HepG2 (cell line): ENCODE measurements around the gene ARAP1. TPM values are rescaled to one million over a fixed set of nuclear protein-coding genes. Genes with fewer than 3 reads are reported as not detected.

ENCODE experiments used
- CSRNP1 ChIP-seq: sonication (generic); formaldehyde crosslinking; IDR thresholded peaks from 2 replicates; pipeline ENCODE4 v1.8.1; 2023; ENCODE audit warnings: mild to moderate bottlenecking, missing genetic modification reagents
- DMAP1 ChIP-seq: IDR thresholded peaks from 2 replicates; pipeline ENCODE4 v1.6.1; 2016
- GFI1 ChIP-seq: sonication (generic); formaldehyde crosslinking; IDR thresholded peaks from 2 replicates; pipeline ENCODE4 v1.5.0; 2020; ENCODE audit warnings: missing genetic modification reagents, mild to moderate bottlenecking, borderline replicate concordance
- HDAC2 ChIP-seq: sonication (generic); formaldehyde crosslinking; IDR thresholded peaks from 2 replicates; pipeline ENCODE4 v1.4.0; 2020; ENCODE audit warnings: missing genetic modification reagents
- HIVEP1 ChIP-seq: sonication (generic); formaldehyde crosslinking; IDR thresholded peaks from 2 replicates; pipeline ENCODE4 v1.4.0; 2020; ENCODE audit warnings: mild to moderate bottlenecking, missing genetic modification reagents
- KAT7 ChIP-seq: IDR thresholded peaks from 2 replicates; pipeline ENCODE4 v1.6.1; 2018; ENCODE audit warnings: borderline replicate concordance, missing compliant biosample characterization
- MED1 ChIP-seq: sonication (generic); formaldehyde crosslinking; IDR thresholded peaks from 2 replicates; pipeline ENCODE4 v1.4.0; 2020; ENCODE audit warnings: missing genetic modification reagents
- MTA1 ChIP-seq: sonication (generic); formaldehyde crosslinking; IDR thresholded peaks from 2 replicates; pipeline ENCODE4 v1.4.0; 2020; ENCODE audit warnings: missing genetic modification reagents, mild to moderate bottlenecking, borderline replicate concordance
- PITX1 ChIP-seq: sonication (generic); formaldehyde crosslinking; IDR thresholded peaks from 2 replicates; pipeline ENCODE4 v1.5.1; 2020; ENCODE audit warnings: mild to moderate bottlenecking, missing genetic modification reagents
- RBM39 ChIP-seq: fragments of 200-400 bp; formaldehyde crosslinking; IDR thresholded peaks from one replicate; pipeline ENCODE4 v1.6.1; 2018; ENCODE audit warnings: antibody characterized with exemption, mild to moderate bottlenecking, low read depth, low read length; ENCODE audit not compliant: poor library complexity, severe bottlenecking
- ZNF138 ChIP-seq: sonication (generic); formaldehyde crosslinking; IDR thresholded peaks from 2 replicates; pipeline ENCODE4 v1.5.0; 2020; ENCODE audit warnings: mild to moderate bottlenecking, low read depth, missing genetic modification reagents
- ZNF331 ChIP-seq: sonication (generic); formaldehyde crosslinking; IDR thresholded peaks from 2 replicates; pipeline ENCODE4 v1.4.0; 2020; ENCODE audit warnings: missing genetic modification reagents
- ZNF605 ChIP-seq: sonication (generic); formaldehyde crosslinking; IDR thresholded peaks from 2 replicates; pipeline ENCODE4 v1.8.0; 2022; ENCODE audit warnings: mild to moderate bottlenecking, missing genetic modification reagents
- ZNF609 ChIP-seq: sonication (generic); formaldehyde crosslinking; IDR thresholded peaks from 2 replicates; pipeline ENCODE4 v1.4.0; 2020; ENCODE audit warnings: mild to moderate bottlenecking, missing genetic modification reagents, borderline replicate concordance
- ZNF724P ChIP-seq: sonication (generic); formaldehyde crosslinking; IDR thresholded peaks from 2 replicates; pipeline ENCODE4 v1.8.0; 2022; ENCODE audit warnings: missing genetic modification reagents, borderline replicate concordance
- ZNF792 ChIP-seq: IDR thresholded peaks from 2 replicates; pipeline ENCODE4 v1.6.1; 2016
- ZSCAN9 ChIP-seq: IDR thresholded peaks from 2 replicates; pipeline ENCODE4 v1.6.1; 2016; ENCODE audit warnings: borderline replicate concordance
- polyA plus RNA-seq, 8 experiments: library from polyadenylated mRNA; depleted of rRNA in 3 of 8; stranded (reverse) in 7 of 8; unstranded in 1 of 8; fragments of >200 nt; fragmentation: Illumina TruSeq in 4 of 8; extraction: Trizol in 4 of 8; gene quantifications; 2 replicates each; pipeline versions ENCODE4 v1.2.1 to v1.2.3, GENCODE V29; 2011 to 2016; ENCODE audit warnings: low read depth in 4 of 8, missing spikeins in 1 of 8, mixed read lengths in 1 of 8; ENCODE audit not compliant: insufficient read depth in 1 of 8
- total RNA-seq, 5 experiments: library from RNA; depleted of rRNA; stranded (reverse); fragments of >200 nt; fragmentation: Illumina TruSeq; extraction: Trizol; gene quantifications; 2 replicates each; pipeline ENCODE4 v1.2.3, GENCODE V29; 2016; ENCODE audit warnings: low read depth in 1 of 5
- TF ChIP-seq, protein P1 (sequence below): IDR thresholded peaks from 2 replicates; pipeline ENCODE4 v1.6.1; 2016; ENCODE audit warnings: mild to moderate bottlenecking
- TF ChIP-seq, protein P2 (sequence below): IDR thresholded peaks from 2 replicates; pipeline ENCODE4 v1.6.1; 2016; ENCODE audit warnings: low read depth, borderline replicate concordance
- TF ChIP-seq, protein P3 (sequence below): sonication (generic); IDR thresholded peaks from 2 replicates; pipeline ENCODE4 v1.6.1; 2016; ENCODE audit warnings: low read depth, borderline replicate concordance

ARAP1 gene
- total and polyA plus RNA-seq, 2 of the 13 experiments (the other 11 are each of a cell fraction or from before 2014, with no cell fraction given): 43.2 to 55.5 TPM

- 0 out of 2 replicates have a peak, but pooled peaks have one; percentile 8 for TF ChIP-seq ZNF138 (CRISPR knock-in tag)
- 0 out of 2 replicates have a peak, but pooled peaks have one; percentile 50 for TF ChIP-seq ZNF605
- peak; percentile 72; the same call in 1 of the 2 replicates for TF ChIP-seq DMAP1
- TF ChIP-seq ZNF724P: peak; percentile 88; the same call in 1 of the 2 replicates
- peak; percentile 92 for TF ChIP-seq KAT7 (CRISPR knock-in tag)
- TF ChIP-seq HDAC2: peak; percentile 89
- TF ChIP-seq PITX1 (CRISPR knock-in tag): peak; percentile 93
- peak; percentile 61; the same call in 1 of the 2 replicates for TF ChIP-seq ZNF331 (CRISPR knock-in tag)
- TF ChIP-seq RBM39: peak; percentile 32
- peak; percentile 51; the same call in 1 of the 2 replicates for TF ChIP-seq HIVEP1
- peak; percentile 78 for TF ChIP-seq MED1 (CRISPR knock-in tag)
- peak; percentile 97 for TF ChIP-seq ZNF792
- TF ChIP-seq, protein P1, sequence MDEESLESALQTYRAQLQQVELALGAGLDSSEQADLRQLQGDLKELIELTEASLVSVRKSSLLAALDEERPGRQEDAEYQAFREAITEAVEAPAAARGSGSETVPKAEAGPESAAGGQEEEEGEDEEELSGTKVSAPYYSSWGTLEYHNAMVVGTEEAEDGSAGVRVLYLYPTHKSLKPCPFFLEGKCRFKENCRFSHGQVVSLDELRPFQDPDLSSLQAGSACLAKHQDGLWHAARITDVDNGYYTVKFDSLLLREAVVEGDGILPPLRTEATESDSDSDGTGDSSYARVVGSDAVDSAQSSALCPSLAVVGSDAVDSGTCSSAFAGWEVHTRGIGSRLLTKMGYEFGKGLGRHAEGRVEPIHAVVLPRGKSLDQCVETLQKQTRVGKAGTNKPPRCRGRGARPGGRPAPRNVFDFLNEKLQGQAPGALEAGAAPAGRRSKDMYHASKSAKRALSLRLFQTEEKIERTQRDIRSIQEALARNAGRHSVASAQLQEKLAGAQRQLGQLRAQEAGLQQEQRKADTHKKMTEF (CRISPR knock-in tag): peak; percentile 75
- TF ChIP-seq GFI1 (CRISPR knock-in tag): peak; percentile 44; the same call in 1 of the 2 replicates
- TF ChIP-seq, protein P2, sequence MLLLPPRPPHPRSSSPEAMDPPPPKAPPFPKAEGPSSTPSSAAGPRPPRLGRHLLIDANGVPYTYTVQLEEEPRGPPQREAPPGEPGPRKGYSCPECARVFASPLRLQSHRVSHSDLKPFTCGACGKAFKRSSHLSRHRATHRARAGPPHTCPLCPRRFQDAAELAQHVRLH (CRISPR knock-in tag): peak; percentile 33; the same call in 1 of the 2 replicates
- TF ChIP-seq, protein P3, sequence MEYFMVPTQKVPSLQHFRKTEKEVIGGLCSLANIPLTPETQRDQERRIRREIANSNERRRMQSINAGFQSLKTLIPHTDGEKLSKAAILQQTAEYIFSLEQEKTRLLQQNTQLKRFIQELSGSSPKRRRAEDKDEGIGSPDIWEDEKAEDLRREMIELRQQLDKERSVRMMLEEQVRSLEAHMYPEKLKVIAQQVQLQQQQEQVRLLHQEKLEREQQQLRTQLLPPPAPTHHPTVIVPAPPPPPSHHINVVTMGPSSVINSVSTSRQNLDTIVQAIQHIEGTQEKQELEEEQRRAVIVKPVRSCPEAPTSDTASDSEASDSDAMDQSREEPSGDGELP: peak; percentile 31; the same call in 1 of the 2 replicates
- peak; percentile 99 for TF ChIP-seq MTA1 (CRISPR knock-in tag)
- peak; percentile 71; the same call in 1 of the 2 replicates for TF ChIP-seq CSRNP1 (CRISPR knock-in tag)
- TF ChIP-seq ZNF609 (CRISPR knock-in tag): peak; percentile 62; the same call in 1 of the 2 replicates
- no peak for TF ChIP-seq ZSCAN9
Measured at GRCh38 chr11:72766152-72766902, 14.1 kb upstream of the ARAP1 start (continued).
